GM18519 (cell line): ENCODE data around the gene TENM4.

ENCODE experiments used
- ATAC-seq: cut with Tn5 transposase; IDR thresholded peaks from one replicate; pipeline ENCODE4 v1.9.1; 2021; ENCODE audit warnings: mild to moderate bottlenecking, moderate library complexity; ENCODE audit not compliant: unreplicated experiment, low FRiP score

Gene TENM4

DNA sequence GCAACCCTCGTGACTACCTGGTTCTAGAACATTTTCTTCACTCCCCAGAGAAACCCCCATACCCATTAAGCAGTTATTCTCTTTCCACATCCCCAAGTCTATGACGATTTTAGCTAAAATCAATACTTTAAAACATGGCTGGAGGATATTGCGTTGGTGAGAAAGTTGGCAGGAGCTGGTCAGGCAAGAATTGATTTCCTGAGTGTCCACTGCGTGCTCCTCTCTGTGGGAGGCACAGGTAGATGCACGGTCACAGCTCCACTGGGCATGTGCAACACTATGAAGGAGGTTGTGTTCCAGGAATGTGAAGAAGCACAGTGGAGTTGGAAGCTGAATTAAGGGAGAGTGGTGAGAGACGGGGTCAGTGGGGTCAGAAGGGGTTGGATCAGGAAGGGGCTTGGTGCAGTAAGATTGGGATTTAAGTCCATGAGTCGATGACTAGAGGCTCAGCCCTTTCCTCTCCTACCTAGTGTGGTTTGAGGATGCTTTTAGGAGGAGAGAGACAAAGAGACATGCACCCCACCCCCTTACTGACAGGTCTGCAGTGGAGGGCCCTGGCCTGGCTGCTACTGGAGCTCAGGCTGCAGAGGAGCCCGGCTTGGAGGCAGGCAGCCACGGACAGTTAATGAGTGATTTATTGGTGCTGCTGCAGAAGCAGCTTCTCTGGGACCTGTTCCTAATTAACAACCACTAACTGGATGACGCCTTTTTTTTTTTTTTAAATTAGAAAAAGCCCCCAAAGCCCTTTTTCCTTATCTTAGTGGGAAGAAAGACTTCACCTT lies 395.6 kb downstream of the TENM4 start:
- ATAC-seq, result no peak

DNA sequence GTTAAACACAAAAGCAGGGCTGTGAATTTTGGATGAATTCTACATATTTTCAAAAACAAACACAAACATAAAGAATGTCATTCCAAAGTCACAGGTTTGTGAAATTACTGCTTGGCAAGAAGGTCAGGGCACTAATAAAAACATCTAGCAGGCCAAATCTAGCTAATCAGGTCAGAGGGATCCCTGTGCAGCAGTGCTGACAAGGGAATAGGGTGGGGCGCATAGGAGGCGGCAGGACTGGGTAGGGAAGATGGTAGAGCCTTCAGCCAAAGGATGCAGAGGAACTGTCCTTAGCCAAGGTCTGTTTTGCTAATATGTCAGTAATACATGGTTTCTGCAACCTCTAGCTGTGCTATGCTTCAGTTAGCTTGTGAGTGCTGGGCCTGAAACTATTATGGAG lies 396.6 kb downstream of the TENM4 start:
- ATAC-seq, result no peak

DNA sequence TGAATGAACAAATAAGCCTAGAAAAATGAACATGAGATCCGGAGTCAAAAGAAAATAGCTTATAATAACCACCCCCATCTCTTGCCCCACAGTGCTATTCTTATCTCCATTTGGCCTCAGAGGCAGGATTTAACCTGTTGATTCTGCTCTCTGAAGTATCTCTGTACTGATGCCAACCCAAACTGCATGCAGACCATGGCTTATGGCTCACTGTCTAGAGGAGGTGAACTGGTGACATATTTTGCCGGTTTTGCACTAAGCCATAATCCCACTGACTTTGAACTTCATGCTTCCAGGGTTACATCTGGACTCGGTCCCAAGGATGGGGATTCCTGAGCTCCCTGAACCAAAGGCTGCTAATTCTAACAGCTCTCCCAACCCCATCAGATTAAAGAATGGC lies 397.1 kb downstream of the TENM4 start:
- ATAC-seq, result no peak

GRCh38 chr11:79042824-79043223 lies 398.0 kb downstream of the TENM4 start:
- ATAC-seq, result no peak

DNA sequence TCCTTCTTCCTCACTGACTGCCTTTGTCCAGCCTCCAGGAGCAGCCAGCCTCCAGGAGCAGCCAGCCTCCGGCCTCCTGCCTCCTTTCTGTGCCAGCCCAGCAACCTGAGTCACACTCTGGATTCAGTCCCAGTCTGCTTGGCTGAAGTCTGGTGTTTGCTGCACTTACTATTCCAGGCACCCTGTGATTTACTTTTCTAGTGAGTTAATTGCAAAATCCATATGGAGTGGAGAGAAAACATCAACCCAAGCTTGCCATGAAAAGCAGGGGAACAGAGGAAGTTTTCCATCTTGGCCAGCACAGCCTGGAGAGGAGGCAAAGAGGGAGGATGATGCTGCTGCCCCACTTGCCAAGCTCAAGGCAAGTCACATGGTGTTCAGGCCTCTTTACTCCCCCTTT lies 400.5 kb downstream of the TENM4 start:
- ATAC-seq, result no peak

- ATAC-seq, result no peak
Measured at GRCh38 chr11:79039122-79039521, 401.7 kb downstream of the TENM4 start.

DNA sequence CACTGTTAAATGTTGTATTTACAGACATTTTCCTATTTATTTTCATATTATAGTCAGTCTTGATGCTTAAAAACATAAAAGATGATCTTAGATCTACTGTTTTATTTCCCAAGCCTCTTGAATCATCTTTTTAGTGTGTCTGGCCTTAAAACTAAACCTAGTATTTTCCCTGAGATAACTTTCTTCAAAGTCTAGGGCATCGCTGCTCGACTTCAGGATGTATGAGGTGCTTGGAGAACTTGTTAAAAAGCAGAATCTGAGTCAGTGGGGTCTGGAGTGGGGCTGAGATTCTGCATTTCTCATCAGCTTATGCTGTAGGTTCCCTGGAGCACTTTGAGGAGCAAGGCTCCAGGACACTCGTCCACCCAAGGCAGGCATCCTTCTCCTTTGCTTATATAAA lies 404.9 kb downstream of the TENM4 start:
- no peak for ATAC-seq

GRCh38 chr11:79033833-79034232 lies 407.0 kb downstream of the TENM4 start:
- ATAC-seq, result no peak

DNA sequence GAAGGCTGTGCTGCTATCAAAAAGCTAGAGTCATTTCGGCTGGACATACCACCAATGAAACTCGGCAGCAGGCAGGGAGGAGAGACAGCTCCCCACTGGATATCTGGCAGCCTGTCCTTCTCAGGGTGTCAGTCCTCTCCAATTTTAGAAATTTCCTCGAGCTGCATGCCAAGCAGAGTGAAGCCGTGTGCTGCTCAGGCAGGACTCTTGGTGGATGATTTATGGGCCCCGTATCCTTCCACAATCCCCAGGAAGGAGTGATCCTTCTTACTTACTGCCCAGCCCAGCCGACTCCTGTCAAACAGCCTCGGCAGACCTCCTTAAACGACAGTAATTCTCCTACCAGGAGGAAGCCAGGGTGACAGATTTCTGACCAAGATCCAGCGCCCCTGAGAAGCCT lies 410.4 kb downstream of the TENM4 start:
- no peak for ATAC-seq

GRCh38 chr11:79028225-79028624 lies 412.6 kb downstream of the TENM4 start:
- no peak for ATAC-seq

DNA sequence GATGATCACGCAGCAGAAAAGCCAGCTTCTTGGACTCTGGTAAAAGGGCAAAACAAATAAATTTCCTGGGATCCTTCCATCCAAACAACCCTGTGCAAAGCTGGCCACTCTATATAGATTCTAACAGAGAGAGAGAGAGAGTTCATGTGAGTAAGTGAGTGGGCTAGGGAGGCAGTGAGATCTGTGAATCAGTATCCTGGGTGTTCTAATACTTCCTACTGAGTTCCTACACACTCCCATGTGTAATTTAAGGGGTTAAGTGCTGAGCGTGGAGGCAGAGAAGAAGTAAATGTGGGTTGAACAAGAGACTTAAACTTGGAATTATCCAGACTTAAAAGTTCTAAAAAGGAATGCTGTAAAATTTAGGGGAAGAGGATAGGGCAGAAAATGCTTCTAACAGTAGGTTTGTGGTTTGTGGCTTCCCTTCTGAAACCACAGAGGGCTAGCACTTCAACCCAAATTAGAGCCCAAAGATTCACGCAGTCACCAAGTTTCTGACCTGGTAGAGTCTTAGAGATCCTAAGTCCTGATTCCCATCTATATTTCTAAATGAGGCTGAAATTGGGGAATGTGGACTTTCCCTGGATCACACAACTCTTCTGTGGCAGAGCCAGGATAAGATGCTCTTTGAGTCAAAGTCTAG lies 413.9 kb downstream of the TENM4 start:
- ATAC-seq, result peak; percentile 62

DNA sequence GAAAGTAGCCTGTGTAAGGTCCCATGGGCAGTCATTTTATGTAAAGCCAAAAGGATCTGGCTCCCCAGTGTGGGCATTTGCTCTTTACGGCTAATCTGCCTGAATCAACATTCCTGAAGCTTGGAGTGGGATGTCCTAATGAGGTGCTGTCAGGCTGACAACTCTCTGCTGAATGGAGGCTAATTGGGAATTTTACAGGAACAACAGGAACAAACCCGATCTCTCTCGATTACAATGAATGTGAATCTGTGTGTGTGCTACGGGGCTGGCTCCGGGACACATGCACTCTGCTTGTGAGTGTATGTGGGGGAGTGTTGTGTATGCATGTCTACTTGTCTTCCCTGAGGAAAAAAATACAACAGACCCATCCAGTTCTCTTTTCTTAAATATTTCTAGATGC lies 415.2 kb downstream of the TENM4 start:
- no peak for ATAC-seq

- no peak for ATAC-seq
Measured at GRCh38 chr11:79025097-79025496, 415.7 kb downstream of the TENM4 start.

- ATAC-seq, result no peak
Measured at GRCh38 chr11:79022265-79022664, 418.6 kb downstream of the TENM4 start.

- no peak for ATAC-seq
Measured at GRCh38 chr11:79021601-79022000, 419.2 kb downstream of the TENM4 start.

DNA sequence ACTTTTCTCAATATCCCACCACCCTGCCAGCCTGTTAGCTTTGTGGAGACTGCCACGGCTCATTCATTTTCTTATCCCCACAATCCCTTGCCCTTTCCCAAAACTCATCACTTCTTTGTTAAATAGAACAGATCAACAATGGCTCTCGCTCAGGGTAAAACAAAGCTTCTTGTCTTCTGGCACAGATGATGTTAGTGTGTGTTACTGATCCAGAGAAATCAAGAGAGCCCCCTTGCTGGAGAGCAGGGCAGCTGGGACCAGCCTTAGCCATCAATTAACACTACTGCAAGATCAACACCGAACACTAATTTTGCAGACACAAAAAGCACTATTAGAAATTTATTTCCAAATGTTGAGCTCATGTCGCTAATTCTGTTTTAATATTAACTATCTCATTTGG lies 420.9 kb downstream of the TENM4 start:
- ATAC-seq, result no peak

DNA sequence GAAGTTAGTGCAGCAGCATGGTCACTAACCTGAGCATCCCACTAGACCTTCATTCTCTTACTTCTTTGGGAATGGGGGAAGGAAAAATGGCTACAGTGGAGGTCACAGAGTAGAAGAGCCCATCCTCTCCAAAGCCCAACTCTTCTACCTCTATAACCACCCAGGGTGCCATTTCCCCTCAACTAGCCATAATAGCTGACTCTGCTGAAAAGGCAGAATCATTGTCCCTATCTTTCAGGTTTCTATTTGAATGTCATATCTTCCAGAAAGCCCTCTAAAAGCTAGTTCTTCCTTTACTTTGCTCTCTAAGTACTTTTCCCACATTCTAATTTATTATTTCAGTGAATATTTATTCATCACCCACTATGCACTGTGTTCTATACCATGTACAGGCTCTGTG lies 421.6 kb downstream of the TENM4 start:
- ATAC-seq, result no peak

- ATAC-seq, result no peak
Measured at GRCh38 chr11:79018371-79018849, 422.4 kb downstream of the TENM4 start.

DNA sequence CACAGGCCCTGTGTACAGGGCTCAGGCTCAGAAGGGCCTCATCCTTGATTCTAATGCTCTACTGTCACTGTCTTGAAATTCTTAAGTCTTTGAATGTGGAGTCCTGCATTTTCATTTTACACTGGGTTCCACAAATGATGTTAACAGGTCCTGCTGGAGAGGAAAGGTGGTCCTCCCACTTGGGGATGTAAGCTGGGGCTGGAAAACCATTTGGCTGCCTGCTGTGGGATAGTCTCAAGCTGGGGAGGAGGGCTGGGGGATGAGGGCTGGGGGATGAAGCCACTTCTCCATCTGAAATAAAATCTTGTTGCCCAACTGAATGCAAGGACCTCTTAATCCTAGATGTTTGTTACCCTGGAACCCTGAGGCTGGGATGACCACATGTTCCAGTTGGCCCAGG lies 423.0 kb downstream of the TENM4 start:
- ATAC-seq, result no peak

DNA sequence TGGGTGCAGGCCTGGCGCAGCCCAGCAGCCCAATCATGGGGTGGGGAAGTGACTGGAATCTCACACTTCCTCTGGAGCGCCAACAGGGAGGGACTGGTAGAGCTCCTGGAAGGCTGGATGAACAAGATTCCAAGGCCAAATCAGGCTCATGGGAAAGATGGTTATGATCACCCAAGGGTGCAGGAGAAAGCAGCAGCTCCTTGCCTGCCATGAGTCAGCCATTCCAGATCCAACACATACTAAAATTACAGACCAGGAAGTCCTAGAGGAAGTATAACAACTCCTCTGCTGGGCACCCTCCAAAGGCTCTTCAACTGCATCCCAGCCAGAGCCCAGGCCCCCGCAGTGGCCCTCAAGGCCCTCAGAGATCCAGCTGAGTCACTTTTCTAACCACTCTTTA lies 427.3 kb downstream of the TENM4 start:
- no peak for ATAC-seq

GRCh38 chr11:79011357-79011756 lies 429.5 kb downstream of the TENM4 start:
- ATAC-seq, result no peak

GRCh38 chr11:79007771-79008402 lies 432.9 kb downstream of the TENM4 start:
- ATAC-seq, result no peak
